NCI-H2029 treated with DMSO at 0.1 percent for 48 hours (cell line): Measurements from ENCODE around the gene FOXK1.

ENCODE experiments used
- DNase-seq: peaks from one replicate; lab custom pipeline; 2025; lab: John Stamatoyannopoulos, UW

Gene FOXK1

GRCh38 chr7:4745265-4745919, 63.3 kb downstream of the FOXK1 start:
- no peak for DNase-seq

- DNase-seq, result peak; percentile 16
Measured at GRCh38 chr7:4745971-4746919, 64.2 kb downstream of the FOXK1 start.

- DNase-seq, result no peak
Measured at GRCh38 chr7:4747013-4747412, 64.9 kb downstream of the FOXK1 start.

GRCh38 chr7:4747746-4748145, 65.7 kb downstream of the FOXK1 start:
- DNase-seq, result no peak

- DNase-seq, result no peak
Measured at GRCh38 chr7:4748231-4748681, 66.2 kb downstream of the FOXK1 start.

GRCh38 chr7:4749363-4749762, 67.3 kb downstream of the FOXK1 start:
- no peak for DNase-seq

GRCh38 chr7:4749798-4750197, 67.7 kb downstream of the FOXK1 start:
- DNase-seq, result no peak

- no peak for DNase-seq
Measured at GRCh38 chr7:4751398-4751947, 69.4 kb downstream of the FOXK1 start.

- peak; percentile 2 for DNase-seq
Measured at GRCh38 chr7:4753598-4754432, 71.7 kb downstream of the FOXK1 start.

GRCh38 chr7:4754433-4755010, 72.4 kb downstream of the FOXK1 start:
- DNase-seq, result no peak

- DNase-seq, result no peak
Measured at GRCh38 chr7:4755045-4755444, 73.0 kb downstream of the FOXK1 start.

GRCh38 chr7:4758111-4758510, 76.0 kb downstream of the FOXK1 start:
- no peak for DNase-seq

- DNase-seq, result no peak
Measured at GRCh38 chr7:4758791-4759190, 76.7 kb downstream of the FOXK1 start.

- DNase-seq, result no peak
Measured at GRCh38 chr7:4759211-4759610, 77.1 kb downstream of the FOXK1 start.

- no peak for DNase-seq
Measured at GRCh38 chr7:4760952-4761351, 78.9 kb downstream of the FOXK1 start.

- DNase-seq, result no peak
Measured at GRCh38 chr7:4762121-4763055, 80.3 kb downstream of the FOXK1 start.

- DNase-seq, result no peak
Measured at GRCh38 chr7:4763091-4763793, 81.1 kb downstream of the FOXK1 start.

GRCh38 chr7:4763794-4764185, 81.7 kb downstream of the FOXK1 start:
- no peak for DNase-seq

- no peak for DNase-seq
Measured at GRCh38 chr7:4764402-4765007, 82.4 kb downstream of the FOXK1 start.
